Endodermal cell (in vitro differentiated cells): ENCODE measurements around the gene BHLHE23. TPM values are rescaled to one million over a fixed set of nuclear protein-coding genes. Genes with fewer than 3 reads are reported as not detected.
A peak's percentile ranks its signal among the peaks of the same experiment; 100 is the strongest.

ENCODE experiments used
- DNase-seq: peaks from one replicate; pipeline ENCODE4 v3.0.0-alpha.2; 2017
- H3K27ac ChIP-seq: 2 replicates; pipeline ENCODE4 v1.5.1; 2013; ENCODE audit warnings: mild to moderate bottlenecking, low read depth, low read length, moderate library complexity
- H3K27me3 ChIP-seq: 2 replicates; pipeline ENCODE4 v1.6.1; 2013; ENCODE audit warnings: mild to moderate bottlenecking, low read length, moderate library complexity; ENCODE audit not compliant: insufficient read depth, control insufficient read depth, poor library complexity, severe bottlenecking
- H3K36me3 ChIP-seq: 2 replicates; pipeline ENCODE4 v1.7.0; 2013; ENCODE audit warnings: mild to moderate bottlenecking, low read length, moderate library complexity; ENCODE audit not compliant: control insufficient read depth, insufficient read depth
- H3K4me1 ChIP-seq: one replicate; pipeline ENCODE4 v1.7.0; 2013; ENCODE audit warnings: low read length; ENCODE audit not compliant: control insufficient read depth, insufficient read depth
- H3K4me3 ChIP-seq: 2 replicates; pipeline ENCODE4 v1.5.1; 2013; ENCODE audit warnings: mild to moderate bottlenecking, low read length, moderate library complexity
- H3K9ac ChIP-seq: 2 replicates; pipeline ENCODE4 v1.6.1; 2013; ENCODE audit warnings: mild to moderate bottlenecking, low read length, moderate library complexity; ENCODE audit not compliant: poor library complexity, severe bottlenecking; ENCODE audit errors: extremely low read depth
- H3K9me3 ChIP-seq: 2 replicates; pipeline ENCODE4 v1.6.1; 2013; ENCODE audit warnings: mild to moderate bottlenecking, low read length, moderate library complexity; ENCODE audit not compliant: control insufficient read depth
- H3K27ac Mint-ChIP-seq: 2 replicates; pipeline ENCODE4 v1.8.0; 2020; ENCODE audit warnings: mixed read lengths
- H3K27me3 Mint-ChIP-seq: 2 replicates; pipeline ENCODE4 v1.8.0; 2021; ENCODE audit warnings: mild to moderate bottlenecking, mixed read lengths; ENCODE audit not compliant: insufficient read depth
- H3K36me3 Mint-ChIP-seq: 2 replicates; pipeline ENCODE4 v1.8.0; 2020; ENCODE audit warnings: low read depth, mixed read lengths
- H3K4me1 Mint-ChIP-seq: 2 replicates; pipeline ENCODE4 v1.8.0; 2020; ENCODE audit warnings: mixed read lengths
- H3K4me3 Mint-ChIP-seq: 2 replicates; pipeline ENCODE4 v1.8.0; 2020; ENCODE audit warnings: mild to moderate bottlenecking, moderate library complexity, mixed read lengths
- H3K9me3 Mint-ChIP-seq: 2 replicates; pipeline ENCODE4 v1.8.0; 2020; ENCODE audit warnings: mild to moderate bottlenecking, mixed read lengths
- CTCF ChIP-seq: fragments of 200-600 bp; sonication (generic); conservative IDR thresholded peaks from 2 replicates; pipeline ENCODE4 v1.5.0; 2021; ENCODE audit warnings: antibody characterized with exemption, mild to moderate bottlenecking
- WGBS, 2 experiments: methylation state at CpG; one replicate each; pipeline versions ENCODE4 v1.1.5 to v1.1.7; 2013; ENCODE audit warnings: missing lambda C conversion rate in 2 of 2, mixed read lengths in 1 of 2; ENCODE audit not compliant: insufficient coverage in 1 of 2, insufficient read length in 1 of 2; 5-methylcytosine and 5-hydroxymethylcytosine counted together
- total RNA-seq, 2 donors: library from RNA; stranded (reverse); fragmentation: NEBNext Ultra II Directional in 1 of 2; extraction: Animal tissue kit (Norgen Biotek cat#: 25700) in 1 of 2; gene quantifications; 2 replicates in 1 of 2; 3 replicates in 1 of 2; pipeline ENCODE4 v1.2.1, GENCODE V29; 2021

Gene BHLHE23
- total RNA-seq, 2 donors from 2014 or later = not detected

- 83 to 84% methylated on average over 13 to 19 of the region's 19 CpGs for WGBS, 2 experiments
These were observed 11.9 kb downstream of the BHLHE23 start for GRCh38 chr20:62994869-62995281.

GRCh38 chr20:62993856-62994494 is 12.8 kb downstream of the BHLHE23 start:
- no peaks in the 10 kb centered on the region for H3K36me3 Mint-ChIP-seq
- H3K27me3 ChIP-seq = peaks cover 19% of the 10 kb centered on the region

More at GRCh38 chr20:62994869-62995281, 11.9 kb downstream of the BHLHE23 start:
- Histone ChIP-seq H3K4me3 (no peak overlapping the region), H3K36me3 (no peaks in the 10 kb centered on the region), H3K9ac (no peak overlapping the region), H3K27me3 (peaks cover 28% of the 10 kb centered on the region), H3K9me3 (no peaks in the 10 kb centered on the region), H3K4me1 (no peaks in the 10 kb centered on the region), H3K27ac (peak overlapping the region; percentile 21)
- no peaks in the 10 kb centered on the region for H3K4me1 Mint-ChIP-seq
- DNase-seq = no peak
- H3K36me3 Mint-ChIP-seq = no peaks in the 10 kb centered on the region
- no peak overlapping the region for H3K27ac Mint-ChIP-seq
- H3K9me3 Mint-ChIP-seq = no peaks in the 10 kb centered on the region
- H3K4me3 Mint-ChIP-seq = no peak overlapping the region
- H3K27me3 Mint-ChIP-seq = peaks cover 12% of the 10 kb centered on the region
- no peak for TF ChIP-seq CTCF

DNA sequence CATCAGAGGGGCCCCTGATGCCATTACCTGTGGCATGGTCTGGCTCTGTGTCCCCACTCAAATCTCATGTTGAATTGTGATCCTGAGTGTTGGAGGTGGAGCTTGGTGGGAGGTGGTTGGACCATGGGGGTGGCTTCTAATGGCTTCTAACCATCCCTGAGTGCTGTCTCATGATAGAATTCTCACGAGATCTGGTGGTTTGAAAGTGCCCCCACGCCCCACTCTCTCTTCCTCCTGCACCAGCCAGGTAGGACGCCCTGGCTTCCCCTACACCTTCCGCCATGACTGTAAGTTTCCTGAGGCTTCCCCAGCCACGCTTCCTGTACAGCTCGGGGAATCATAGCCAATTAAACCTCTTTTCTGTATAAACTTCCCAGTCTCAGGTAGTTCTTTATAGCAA is 14.9 kb downstream of the BHLHE23 start:
- H3K9me3 Mint-ChIP-seq = no peaks in the 10 kb centered on the region
- H3K4me3 ChIP-seq = no peak overlapping the region
- peaks cover 2% of the 10 kb centered on the region for H3K27me3 Mint-ChIP-seq
- H3K27me3 ChIP-seq = no peaks in the 10 kb centered on the region
- WGBS, 2 experiments = 80 to 83% methylated on average over 6 of the region's 6 CpGs
- no peak overlapping the region for H3K9ac ChIP-seq
- H3K4me3 Mint-ChIP-seq = no peak overlapping the region
- DNase-seq = no peak
- TF ChIP-seq CTCF = no peak
- no peak overlapping the region for H3K27ac ChIP-seq
- no peak overlapping the region for H3K27ac Mint-ChIP-seq
- H3K36me3 Mint-ChIP-seq = no peaks in the 10 kb centered on the region
- no peaks in the 10 kb centered on the region for H3K4me1 ChIP-seq
- no peaks in the 10 kb centered on the region for H3K36me3 ChIP-seq
- H3K4me1 Mint-ChIP-seq = no peaks in the 10 kb centered on the region
- no peaks in the 10 kb centered on the region for H3K9me3 ChIP-seq

More at GRCh38 chr20:62993856-62994494, 12.8 kb downstream of the BHLHE23 start:
- peaks cover 8% of the 10 kb centered on the region for H3K27me3 Mint-ChIP-seq
- no peak for DNase-seq
- TF ChIP-seq CTCF = no peak
- H3K4me1 ChIP-seq = no peaks in the 10 kb centered on the region
- no peaks in the 10 kb centered on the region for H3K4me1 Mint-ChIP-seq
- no peak overlapping the region for H3K4me3 Mint-ChIP-seq
- no peak overlapping the region for H3K9ac ChIP-seq
- H3K36me3 ChIP-seq = no peaks in the 10 kb centered on the region
- peak overlapping the region; percentile 21 for H3K27ac ChIP-seq
- H3K9me3 Mint-ChIP-seq = no peaks in the 10 kb centered on the region
- no peak overlapping the region for H3K4me3 ChIP-seq
- WGBS, 2 experiments = 92 to 95% methylated on average over 14 to 23 of the region's 23 CpGs
- H3K9me3 ChIP-seq = no peaks in the 10 kb centered on the region
- no peak overlapping the region for H3K27ac Mint-ChIP-seq
